K562 (cell line): ENCODE results near the gene AP3M1. TPM values are rescaled to one million over a fixed set of nuclear protein-coding genes. Genes with fewer than 3 reads are reported as not detected.

Experiments used
- RBM22 ChIP-seq: fragments of 200-400 bp; formaldehyde crosslinking; IDR thresholded peaks from 2 replicates; pipeline ENCODE4 v1.6.1; 2018; ENCODE audit warnings: low read length, low read depth; ENCODE audit not compliant: poor library complexity, severe bottlenecking
- ZNF133 ChIP-seq: fragments of 250-450 bp; sonication (Bioruptor Pico); IDR thresholded peaks from 2 replicates; pipeline ENCODE4 v1.4.0; 2020; ENCODE audit warnings: mild to moderate bottlenecking
- ZNF197 ChIP-seq: fragments of 200-800 bp; sonication (Bioruptor generic); IDR thresholded peaks from 2 replicates; pipeline ENCODE4 v1.6.1; 2016; ENCODE audit warnings: low read depth, missing genetic modification characterization, missing compliant biosample characterization
- ZNF583 ChIP-seq: fragments of 250-450 bp; sonication (Bioruptor Pico); IDR thresholded peaks from 2 replicates; pipeline ENCODE4 v1.4.0; 2020
- polyA plus RNA-seq, 8 experiments: library from polyadenylated mRNA; depleted of rRNA in 4 of 8; stranded (reverse) in 5 of 8; unstranded in 3 of 8; fragments of >200 nt; fragmentation: Nextera tagmentation in 2 of 8; fragmentation: Illumina TruSeq in 1 of 8; extraction: Ambion mirVana in 2 of 8; extraction: Trizol in 1 of 8; gene quantifications; 2 replicates each; pipeline versions ENCODE4 v1.2.1 to v1.2.3, GENCODE V29; 2011 to 2014; ENCODE audit warnings: inconsistent platforms in 1 of 8, missing spikeins in 1 of 8
- total RNA-seq, 7 experiments: library from RNA; depleted of rRNA in 6 of 7; stranded (reverse); fragments of >200 nt in 6 of 7; fragmentation: Illumina TruSeq in 2 of 7; extraction: Trizol in 2 of 7; gene quantifications; 2 replicates each; pipeline versions ENCODE4 v1.2.1 to v1.2.3, GENCODE V29; 2011 to 2021; ENCODE audit warnings: low replicate concordance in 1 of 7
- TF ChIP-seq, protein P1 (sequence below): fragments of 450-650 bp; IDR thresholded peaks from 2 replicates; pipeline ENCODE4 v1.6.1; 2016; ENCODE audit warnings: borderline replicate concordance
- TF ChIP-seq, protein P2 (sequence below), 2 experiments: fragments of 250-450 bp in 1 of 2; fragments of 450-650 bp in 1 of 2; sonication (Bioruptor Pico) in 1 of 2; IDR thresholded peaks; 2 replicates each; pipeline versions ENCODE4 v1.6.1 to v1.8.0; 2016 to 2021; ENCODE audit warnings: mild to moderate bottlenecking in 2 of 2, moderate library complexity in 2 of 2, missing compliant biosample characterization in 1 of 2, missing genetic modification characterization in 1 of 2
- TF ChIP-seq, protein P3 (sequence below), 2 experiments: IDR thresholded peaks; 2 replicates each; pipeline ENCODE4 v1.6.1; 2012; ENCODE audit warnings: improper control_type of control experiment in 2 of 2, low read depth in 2 of 2, low read length in 2 of 2, borderline replicate concordance in 1 of 2

AP3M1 gene
- total and polyA plus RNA-seq, 9 of the 15 experiments (the other 6 are each of a cell fraction or from before 2014, with no cell fraction given), result 44.3 to 135 (median 67.6) TPM

DNA sequence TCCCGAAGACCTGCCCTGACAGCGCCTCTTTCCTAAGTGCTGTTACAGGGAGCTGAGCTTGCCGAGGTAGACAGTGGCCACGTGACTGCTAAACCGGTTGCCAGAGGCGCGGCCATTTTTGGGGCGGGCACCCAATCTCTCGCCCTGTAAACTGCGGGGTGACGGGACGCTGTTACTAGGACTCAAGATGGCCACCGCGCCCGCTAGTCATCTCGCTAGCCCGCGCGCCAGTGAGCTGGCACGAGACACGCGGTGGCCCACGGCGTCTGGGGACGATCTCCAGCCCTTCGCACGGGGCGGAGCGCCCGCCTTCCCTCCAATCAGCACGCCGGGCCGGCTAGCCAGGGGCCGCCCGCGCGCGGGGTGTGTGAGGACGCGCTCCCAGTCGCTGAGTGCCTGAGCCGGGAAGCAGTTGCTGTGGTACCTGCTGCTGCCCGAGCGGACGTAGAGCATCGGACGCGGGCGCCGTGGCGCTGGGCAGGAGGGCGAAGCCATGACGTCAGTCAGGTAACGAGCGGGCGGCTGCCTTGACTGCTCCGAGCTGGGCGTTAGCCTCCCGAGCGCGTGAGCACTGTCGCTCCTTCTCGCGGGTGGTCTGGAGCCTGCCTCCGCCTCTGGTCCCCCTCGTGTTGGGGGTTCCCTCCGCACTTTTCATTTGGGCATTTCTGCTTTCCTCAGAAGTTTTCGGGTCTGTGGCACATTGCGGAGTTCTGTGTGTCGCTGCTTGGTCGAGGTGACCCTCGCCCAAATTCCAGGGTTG, 25.9 kb upstream of the AP3M1 start (continued):
- TF ChIP-seq, protein P1, sequence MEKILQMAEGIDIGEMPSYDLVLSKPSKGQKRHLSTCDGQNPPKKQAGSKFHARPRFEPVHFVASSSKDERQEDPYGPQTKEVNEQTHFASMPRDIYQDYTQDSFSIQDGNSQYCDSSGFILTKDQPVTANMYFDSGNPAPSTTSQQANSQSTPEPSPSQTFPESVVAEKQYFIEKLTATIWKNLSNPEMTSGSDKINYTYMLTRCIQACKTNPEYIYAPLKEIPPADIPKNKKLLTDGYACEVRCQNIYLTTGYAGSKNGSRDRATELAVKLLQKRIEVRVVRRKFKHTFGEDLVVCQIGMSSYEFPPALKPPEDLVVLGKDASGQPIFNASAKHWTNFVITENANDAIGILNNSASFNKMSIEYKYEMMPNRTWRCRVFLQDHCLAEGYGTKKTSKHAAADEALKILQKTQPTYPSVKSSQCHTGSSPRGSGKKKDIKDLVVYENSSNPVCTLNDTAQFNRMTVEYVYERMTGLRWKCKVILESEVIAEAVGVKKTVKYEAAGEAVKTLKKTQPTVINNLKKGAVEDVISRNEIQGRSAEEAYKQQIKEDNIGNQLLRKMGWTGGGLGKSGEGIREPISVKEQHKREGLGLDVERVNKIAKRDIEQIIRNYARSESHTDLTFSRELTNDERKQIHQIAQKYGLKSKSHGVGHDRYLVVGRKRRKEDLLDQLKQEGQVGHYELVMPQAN, result peak; percentile 83
- 0 out of 2 replicates have a peak, but pooled peaks have one; percentile 72 for TF ChIP-seq ZNF197
- TF ChIP-seq ZNF133, result no peak
- TF ChIP-seq RBM22, result peak; percentile 88
- TF ChIP-seq ZNF583 (CRISPR knock-in tag), result peak; percentile 91; the same call in 1 of the 2 replicates
- TF ChIP-seq, protein P2, sequence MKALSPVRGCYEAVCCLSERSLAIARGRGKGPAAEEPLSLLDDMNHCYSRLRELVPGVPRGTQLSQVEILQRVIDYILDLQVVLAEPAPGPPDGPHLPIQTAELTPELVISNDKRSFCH (CRISPR knock-in tag; IDR thresholded peaks at IDR 0.05), result no peak
- TF ChIP-seq, protein P2 (tag; IDR thresholded peaks at IDR 0.05), result peak; percentile 95
- TF ChIP-seq, protein P3, sequence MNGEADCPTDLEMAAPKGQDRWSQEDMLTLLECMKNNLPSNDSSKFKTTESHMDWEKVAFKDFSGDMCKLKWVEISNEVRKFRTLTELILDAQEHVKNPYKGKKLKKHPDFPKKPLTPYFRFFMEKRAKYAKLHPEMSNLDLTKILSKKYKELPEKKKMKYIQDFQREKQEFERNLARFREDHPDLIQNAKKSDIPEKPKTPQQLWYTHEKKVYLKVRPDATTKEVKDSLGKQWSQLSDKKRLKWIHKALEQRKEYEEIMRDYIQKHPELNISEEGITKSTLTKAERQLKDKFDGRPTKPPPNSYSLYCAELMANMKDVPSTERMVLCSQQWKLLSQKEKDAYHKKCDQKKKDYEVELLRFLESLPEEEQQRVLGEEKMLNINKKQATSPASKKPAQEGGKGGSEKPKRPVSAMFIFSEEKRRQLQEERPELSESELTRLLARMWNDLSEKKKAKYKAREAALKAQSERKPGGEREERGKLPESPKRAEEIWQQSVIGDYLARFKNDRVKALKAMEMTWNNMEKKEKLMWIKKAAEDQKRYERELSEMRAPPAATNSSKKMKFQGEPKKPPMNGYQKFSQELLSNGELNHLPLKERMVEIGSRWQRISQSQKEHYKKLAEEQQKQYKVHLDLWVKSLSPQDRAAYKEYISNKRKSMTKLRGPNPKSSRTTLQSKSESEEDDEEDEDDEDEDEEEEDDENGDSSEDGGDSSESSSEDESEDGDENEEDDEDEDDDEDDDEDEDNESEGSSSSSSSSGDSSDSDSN (IDR thresholded peaks at IDR 0.05; ENCODE audit: borderline replicate concordance in 1 of 2, low read depth in 2 of 2, low read length in 2 of 2), result peak; percentile 84 to 89; a peak in 3 of 4 replicates
